Neural cell (in vitro differentiated cells): ENCODE data around the gene DAPK2. TPM values are rescaled to one million over a fixed set of nuclear protein-coding genes. Genes with fewer than 3 reads are reported as not detected.

Experiments
- H2AFZ ChIP-seq: fragments of 200-600, 300-800 bp; sonication (generic), shearing (Covaris generic); 2 replicates; pipeline ENCODE4 v1.6.0; 2014; ENCODE audit warnings: low read depth, mild to moderate bottlenecking, antibody characterized with exemption, low read length, moderate library complexity
- H3F3A ChIP-seq: fragments of 200-600 bp; shearing (Covaris generic); 2 replicates; pipeline ENCODE4 v1.6.1; 2016; ENCODE audit warnings: mild to moderate bottlenecking, moderate library complexity, mixed read lengths, antibody characterized with exemption, low read length; ENCODE audit not compliant: insufficient read depth, poor library complexity, severe bottlenecking
- H3K27ac ChIP-seq: fragments of 200-600, 300-800 bp; sonication (generic), shearing (Covaris generic); 2 replicates; pipeline ENCODE4 v1.5.1; 2014; ENCODE audit warnings: mild to moderate bottlenecking, low read length, moderate library complexity
- H3K27me3 ChIP-seq: fragments of 300-800, 200-600 bp; sonication (generic), shearing (Covaris generic); 2 replicates; pipeline ENCODE4 v1.6.0; 2014; ENCODE audit warnings: mild to moderate bottlenecking, low read depth, low read length, moderate library complexity; ENCODE audit not compliant: insufficient read depth
- H3K36me3 ChIP-seq: fragments of 300-800, 200-600 bp; sonication (generic), shearing (Covaris generic); 2 replicates; pipeline ENCODE4 v1.5.1; 2014; ENCODE audit warnings: mild to moderate bottlenecking, antibody characterized with exemption, low read length, moderate library complexity; ENCODE audit not compliant: insufficient read depth
- H3K4me2 ChIP-seq: fragments of 300-800, 200-600 bp; sonication (generic), shearing (Covaris generic); 2 replicates; pipeline ENCODE4 v1.6.0; 2014; ENCODE audit warnings: mild to moderate bottlenecking, low read length
- H3K4me3 ChIP-seq: fragments of 300-800, 200-600 bp; sonication (generic), shearing (Covaris generic); 2 replicates; pipeline ENCODE4 v1.5.1; 2014; ENCODE audit warnings: mild to moderate bottlenecking, low read length, moderate library complexity
- H3K79me2 ChIP-seq: fragments of 200-600 bp; shearing (Covaris generic); replicated peaks from 2 replicates; pipeline ENCODE4 v1.6.0; 2014; ENCODE audit warnings: mild to moderate bottlenecking, low read length, moderate library complexity; ENCODE audit not compliant: insufficient read depth
- H3K9ac ChIP-seq: fragments of 300-800, 200-600 bp; sonication (generic), shearing (Covaris generic); 2 replicates; pipeline ENCODE4 v1.6.1; 2016; ENCODE audit warnings: mild to moderate bottlenecking, low read length, mixed read lengths
- H3K9me2 ChIP-seq: fragments of 200-600 bp; shearing (Covaris generic); 2 replicates; pipeline ENCODE4 v1.6.1; 2016; ENCODE audit warnings: mild to moderate bottlenecking, low read length, mixed read lengths; ENCODE audit not compliant: insufficient read depth
- H3K9me3 ChIP-seq: fragments of 200-600, 300-800 bp; sonication (generic), shearing (Covaris generic); 2 replicates; pipeline ENCODE4 v1.6.1; 2016; ENCODE audit warnings: mild to moderate bottlenecking, mixed run types, low read length, moderate library complexity, mixed read lengths
- H4K20me1 ChIP-seq: fragments of 200-600 bp; shearing (Covaris generic); 2 replicates; pipeline ENCODE4 v1.6.1; 2016; ENCODE audit warnings: mild to moderate bottlenecking, mixed run types; ENCODE audit not compliant: insufficient read depth
- EP300 ChIP-seq: fragments of 450-650 bp; conservative IDR thresholded peaks from 2 replicates; pipeline ENCODE4 v1.6.1; 2014; ENCODE audit warnings: antibody characterized with exemption, mild to moderate bottlenecking, moderate library complexity; ENCODE audit not compliant: poor library complexity, severe bottlenecking
- EZH2 ChIP-seq: fragments of 200-600, 300-800 bp; shearing (Covaris generic), sonication (generic); IDR thresholded peaks from 2 replicates; pipeline ENCODE4 v1.6.1; 2014; ENCODE audit warnings: antibody characterized with exemption, low read length, borderline replicate concordance, mild to moderate bottlenecking; ENCODE audit not compliant: insufficient read depth, poor library complexity, severe bottlenecking
- MXI1 ChIP-seq: fragments of 450-650 bp; conservative IDR thresholded peaks from 2 replicates; pipeline ENCODE4 v1.6.1; 2014; ENCODE audit warnings: antibody characterized with exemption, mild to moderate bottlenecking; ENCODE audit not compliant: poor library complexity, severe bottlenecking
- POLR2AphosphoS5 ChIP-seq: IDR thresholded peaks from 2 replicates; pipeline ENCODE4 v1.6.1; 2012
- RAD21 ChIP-seq: fragments of 450-650 bp; conservative IDR thresholded peaks from 2 replicates; pipeline ENCODE4 v1.6.1; 2014; ENCODE audit warnings: antibody characterized with exemption, mild to moderate bottlenecking, moderate library complexity
- SMC3 ChIP-seq: fragments of 450-650 bp; conservative IDR thresholded peaks from 2 replicates; pipeline ENCODE4 v1.6.1; 2014; ENCODE audit warnings: antibody characterized with exemption, mild to moderate bottlenecking, moderate library complexity; ENCODE audit not compliant: poor library complexity
- TAF1 ChIP-seq: IDR thresholded peaks from 2 replicates; pipeline ENCODE4 v1.6.1; 2012; ENCODE audit warnings: low read depth
- polyA plus RNA-seq: library from polyadenylated mRNA; depleted of rRNA; stranded (reverse); fragments of >200 nt; gene quantifications from 2 replicates; pipeline ENCODE4 v1.2.3, GENCODE V29; 2014
- TF ChIP-seq, protein P1 (sequence below): IDR thresholded peaks from 2 replicates; pipeline ENCODE4 v1.6.1; 2012; ENCODE audit warnings: borderline replicate concordance
- TF ChIP-seq, protein P2 (sequence below): fragments of 450-650 bp; IDR thresholded peaks from 2 replicates; pipeline ENCODE4 v1.5.1; 2014; ENCODE audit warnings: antibody characterized with exemption, mild to moderate bottlenecking, moderate library complexity; ENCODE audit not compliant: poor library complexity, severe bottlenecking

The DAPK2 gene
- polyA plus RNA-seq, 1 donor from 2014 or later = 0.78 TPM

DNA sequence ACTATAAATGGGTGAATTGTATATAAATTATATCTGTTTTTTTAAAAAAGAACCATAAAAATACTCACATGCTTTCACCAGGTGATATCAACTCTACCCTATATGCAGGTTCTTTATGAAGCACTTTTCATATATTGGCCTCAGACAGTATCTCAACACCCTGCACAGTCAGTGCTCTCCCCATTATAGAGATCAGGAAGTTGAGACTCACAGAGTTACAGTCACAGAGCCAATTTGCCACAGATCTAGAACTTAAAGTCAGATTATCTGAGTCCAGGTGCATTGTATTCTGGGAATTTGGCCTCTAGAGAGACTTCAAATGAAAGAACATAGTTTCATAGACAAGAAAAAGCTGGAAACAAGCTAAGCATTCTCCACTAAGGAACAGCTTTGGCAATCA lies 38.1 kb downstream of the DAPK2 start:
- Histone ChIP-seq H4K20me1 (no peaks in the 10 kb centered on the region), H3F3A (no peaks in the 10 kb centered on the region), H3K9me3 (no peaks in the 10 kb centered on the region), H3K9me2 (no peaks in the 10 kb centered on the region), H3K36me3 (no peaks in the 10 kb centered on the region), H3K27ac (no peak overlapping the region), H2AFZ (no peak overlapping the region), H3K9ac (no peak overlapping the region), H3K4me3 (no peak overlapping the region), H3K4me2 (no peak overlapping the region), H3K79me2 (no peaks in the 10 kb centered on the region), H3K27me3 (no peaks in the 10 kb centered on the region)
- TF ChIP-seq, protein P1, sequence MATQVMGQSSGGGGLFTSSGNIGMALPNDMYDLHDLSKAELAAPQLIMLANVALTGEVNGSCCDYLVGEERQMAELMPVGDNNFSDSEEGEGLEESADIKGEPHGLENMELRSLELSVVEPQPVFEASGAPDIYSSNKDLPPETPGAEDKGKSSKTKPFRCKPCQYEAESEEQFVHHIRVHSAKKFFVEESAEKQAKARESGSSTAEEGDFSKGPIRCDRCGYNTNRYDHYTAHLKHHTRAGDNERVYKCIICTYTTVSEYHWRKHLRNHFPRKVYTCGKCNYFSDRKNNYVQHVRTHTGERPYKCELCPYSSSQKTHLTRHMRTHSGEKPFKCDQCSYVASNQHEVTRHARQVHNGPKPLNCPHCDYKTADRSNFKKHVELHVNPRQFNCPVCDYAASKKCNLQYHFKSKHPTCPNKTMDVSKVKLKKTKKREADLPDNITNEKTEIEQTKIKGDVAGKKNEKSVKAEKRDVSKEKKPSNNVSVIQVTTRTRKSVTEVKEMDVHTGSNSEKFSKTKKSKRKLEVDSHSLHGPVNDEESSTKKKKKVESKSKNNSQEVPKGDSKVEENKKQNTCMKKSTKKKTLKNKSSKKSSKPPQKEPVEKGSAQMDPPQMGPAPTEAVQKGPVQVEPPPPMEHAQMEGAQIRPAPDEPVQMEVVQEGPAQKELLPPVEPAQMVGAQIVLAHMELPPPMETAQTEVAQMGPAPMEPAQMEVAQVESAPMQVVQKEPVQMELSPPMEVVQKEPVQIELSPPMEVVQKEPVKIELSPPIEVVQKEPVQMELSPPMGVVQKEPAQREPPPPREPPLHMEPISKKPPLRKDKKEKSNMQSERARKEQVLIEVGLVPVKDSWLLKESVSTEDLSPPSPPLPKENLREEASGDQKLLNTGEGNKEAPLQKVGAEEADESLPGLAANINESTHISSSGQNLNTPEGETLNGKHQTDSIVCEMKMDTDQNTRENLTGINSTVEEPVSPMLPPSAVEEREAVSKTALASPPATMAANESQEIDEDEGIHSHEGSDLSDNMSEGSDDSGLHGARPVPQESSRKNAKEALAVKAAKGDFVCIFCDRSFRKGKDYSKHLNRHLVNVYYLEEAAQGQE = no peak
- TF ChIP-seq EZH2 = no peak
- TF ChIP-seq EP300 = no peak
- TF ChIP-seq TAF1 = no peak
- TF ChIP-seq SMC3 = no peak
- TF ChIP-seq MXI1 = no peak
- no peak for TF ChIP-seq RAD21
- TF ChIP-seq, protein P2, sequence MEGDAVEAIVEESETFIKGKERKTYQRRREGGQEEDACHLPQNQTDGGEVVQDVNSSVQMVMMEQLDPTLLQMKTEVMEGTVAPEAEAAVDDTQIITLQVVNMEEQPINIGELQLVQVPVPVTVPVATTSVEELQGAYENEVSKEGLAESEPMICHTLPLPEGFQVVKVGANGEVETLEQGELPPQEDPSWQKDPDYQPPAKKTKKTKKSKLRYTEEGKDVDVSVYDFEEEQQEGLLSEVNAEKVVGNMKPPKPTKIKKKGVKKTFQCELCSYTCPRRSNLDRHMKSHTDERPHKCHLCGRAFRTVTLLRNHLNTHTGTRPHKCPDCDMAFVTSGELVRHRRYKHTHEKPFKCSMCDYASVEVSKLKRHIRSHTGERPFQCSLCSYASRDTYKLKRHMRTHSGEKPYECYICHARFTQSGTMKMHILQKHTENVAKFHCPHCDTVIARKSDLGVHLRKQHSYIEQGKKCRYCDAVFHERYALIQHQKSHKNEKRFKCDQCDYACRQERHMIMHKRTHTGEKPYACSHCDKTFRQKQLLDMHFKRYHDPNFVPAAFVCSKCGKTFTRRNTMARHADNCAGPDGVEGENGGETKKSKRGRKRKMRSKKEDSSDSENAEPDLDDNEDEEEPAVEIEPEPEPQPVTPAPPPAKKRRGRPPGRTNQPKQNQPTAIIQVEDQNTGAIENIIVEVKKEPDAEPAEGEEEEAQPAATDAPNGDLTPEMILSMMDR = no peak
- no peak for TF ChIP-seq POLR2AphosphoS5

DNA sequence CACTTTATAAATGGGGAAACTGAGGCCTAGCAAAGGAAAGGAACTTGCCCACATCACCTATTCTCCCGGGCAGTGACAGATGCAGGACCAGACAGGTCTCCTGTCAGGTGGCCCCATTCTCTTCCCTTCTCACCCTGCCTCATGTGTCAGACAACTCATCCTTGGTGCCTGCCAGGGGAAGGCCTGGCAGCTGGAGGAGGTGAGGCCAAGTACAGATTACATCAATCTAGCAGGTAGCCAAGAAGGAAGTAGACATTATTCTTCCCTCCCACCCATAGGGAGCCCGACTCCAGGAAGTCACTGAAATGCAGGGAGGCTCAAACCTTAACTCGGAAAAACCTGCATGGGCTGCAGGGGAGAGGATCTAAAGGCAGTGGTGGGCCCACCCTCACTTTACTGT lies 39.6 kb downstream of the DAPK2 start:
- Histone ChIP-seq H3F3A (no peaks in the 10 kb centered on the region), H4K20me1 (no peaks in the 10 kb centered on the region), H3K4me3 (no peak overlapping the region), H3K36me3 (no peaks in the 10 kb centered on the region), H3K27ac (no peak overlapping the region), H3K79me2 (no peaks in the 10 kb centered on the region), H3K9me2 (no peaks in the 10 kb centered on the region), H3K9me3 (no peaks in the 10 kb centered on the region), H3K4me2 (no peak overlapping the region), H3K27me3 (no peaks in the 10 kb centered on the region), H3K9ac (no peak overlapping the region), H2AFZ (no peak overlapping the region)
- TF ChIP-seq TAF1 (no peak), EZH2 (no peak), POLR2AphosphoS5 (no peak), EP300 (no peak), MXI1 (no peak), SMC3 (no peak), RAD21 (no peak)
- TF ChIP-seq, protein P1 = no peak
- TF ChIP-seq, protein P2 = no peak
